ENCODE data around the gene UMODL1.
A peak's percentile ranks its signal among the peaks of the same experiment; 100 is the strongest.

The UMODL1 gene

GRCh38 chr21:42040411-42041180, 30.5 kb upstream of the UMODL1 start:
- DNase-seq = no peak

GRCh38 chr21:42041246-42041645, 29.9 kb upstream of the UMODL1 start:
- no peak for DNase-seq

- no peak for DNase-seq
Observed at GRCh38 chr21:42041711-42042110, 29.4 kb upstream of the UMODL1 start.

- DNase-seq = no peak
Observed at GRCh38 chr21:42042651-42043050, 28.5 kb upstream of the UMODL1 start.

DNA sequence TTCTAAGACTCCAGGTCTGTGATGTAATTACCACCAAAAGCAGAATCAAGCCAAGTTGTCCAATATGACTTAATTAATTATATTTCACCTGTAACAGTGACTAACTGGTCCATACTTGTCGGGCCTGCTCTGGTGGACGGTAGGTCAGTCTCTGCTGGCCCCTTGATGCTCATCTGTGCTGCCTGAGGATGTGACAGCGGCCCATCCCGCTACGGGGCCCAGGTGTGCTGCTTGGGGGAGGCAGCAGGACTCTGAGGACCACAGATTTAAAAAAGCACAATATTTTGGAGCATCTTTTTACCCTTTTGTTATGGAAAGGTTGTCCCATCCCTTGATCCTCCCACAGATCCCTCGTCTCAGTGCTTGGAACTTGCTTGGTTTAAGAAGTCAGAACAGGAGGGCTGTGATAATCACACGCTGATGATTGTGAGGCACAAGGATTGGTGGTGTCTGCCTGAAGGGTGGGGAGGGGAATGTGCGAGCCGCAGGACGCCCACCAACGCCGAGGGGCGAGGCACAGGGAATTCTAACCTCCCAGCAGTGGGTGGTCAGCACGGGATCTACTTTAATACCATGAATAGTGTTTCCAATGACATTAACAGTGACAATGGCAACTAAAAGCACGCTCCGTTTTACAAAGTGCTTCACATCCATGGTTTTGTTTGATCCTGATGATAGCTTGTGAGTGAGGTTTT, 27.8 kb upstream of the UMODL1 start:
- no peak for DNase-seq

- no peak for DNase-seq
Observed at GRCh38 chr21:42043961-42044360, 27.2 kb upstream of the UMODL1 start.

GRCh38 chr21:42044871-42045495, 26.1 kb upstream of the UMODL1 start:
- DNase-seq = no peak

- DNase-seq = no peak
Observed at GRCh38 chr21:42047821-42048613, 23.1 kb upstream of the UMODL1 start.

GRCh38 chr21:42048870-42049577, 22.1 kb upstream of the UMODL1 start:
- DNase-seq = no peak

DNA sequence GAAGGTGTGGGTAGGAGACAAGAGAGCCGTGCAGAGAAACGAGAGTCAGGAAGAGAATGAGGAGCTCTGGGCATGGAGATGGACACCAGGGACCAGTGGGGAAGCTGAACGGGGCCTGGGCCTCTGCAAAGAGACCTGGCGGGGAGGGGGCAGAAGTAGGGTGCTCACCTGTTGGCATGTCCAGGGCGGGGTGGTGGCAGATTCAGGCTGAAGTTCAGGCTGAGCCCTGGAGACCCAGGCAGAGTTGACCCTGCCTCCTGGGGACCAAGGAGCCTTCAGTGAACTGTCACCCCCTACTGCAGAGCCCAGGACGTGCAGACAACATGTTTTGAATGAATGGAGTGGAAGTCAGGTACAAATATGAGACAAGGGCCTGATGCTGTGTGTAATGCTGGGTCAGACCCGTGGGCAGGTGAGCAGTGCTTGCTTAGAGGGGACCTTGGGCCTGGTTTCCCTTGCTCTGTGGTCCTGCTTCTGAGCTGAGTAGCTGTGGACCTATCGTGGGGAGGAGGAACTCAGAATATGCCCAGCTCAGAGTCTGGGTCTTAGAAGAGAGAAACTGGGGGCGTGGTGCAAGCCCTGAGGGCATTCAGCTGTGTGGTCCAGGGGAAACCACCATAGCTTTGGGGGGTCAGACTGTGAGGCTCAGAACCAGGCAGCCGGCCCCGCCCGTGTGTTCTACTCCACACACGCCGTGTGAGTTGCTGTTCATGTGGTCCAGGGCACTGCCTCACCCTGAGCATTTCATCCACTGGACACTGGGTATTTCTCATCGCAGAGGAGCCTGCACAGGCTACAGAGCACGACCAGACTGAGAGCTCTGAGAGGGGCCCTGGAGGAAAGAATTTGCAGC, 21.3 kb upstream of the UMODL1 start:
- no peak for DNase-seq

DNA sequence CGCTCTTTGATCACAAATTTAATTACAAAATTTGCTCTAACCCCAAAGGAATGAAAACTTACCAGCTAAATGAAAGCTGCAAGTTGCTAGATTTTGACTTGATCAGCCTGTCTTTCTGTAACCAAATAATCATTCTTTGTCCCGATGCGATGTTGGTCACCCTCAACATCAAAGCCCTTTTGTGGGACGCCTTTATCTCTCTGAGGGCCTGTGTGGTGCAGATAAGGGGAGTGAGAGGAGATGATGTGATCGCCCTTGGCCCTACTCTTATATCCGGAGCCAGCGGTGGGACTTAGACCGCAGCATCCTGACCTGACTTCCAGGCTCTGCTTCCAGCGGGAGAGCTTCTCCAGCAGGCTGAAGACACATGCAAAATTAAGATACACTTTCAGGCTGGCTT, 19.3 kb upstream of the UMODL1 start:
- peak; percentile 92 for DNase-seq

GRCh38 chr21:42055425-42055824, 15.7 kb upstream of the UMODL1 start:
- DNase-seq = no peak

- DNase-seq = no peak
Observed at GRCh38 chr21:42056468-42056867, 14.6 kb upstream of the UMODL1 start.

- no peak for DNase-seq
Observed at GRCh38 chr21:42056996-42057689, 14.0 kb upstream of the UMODL1 start.

DNA sequence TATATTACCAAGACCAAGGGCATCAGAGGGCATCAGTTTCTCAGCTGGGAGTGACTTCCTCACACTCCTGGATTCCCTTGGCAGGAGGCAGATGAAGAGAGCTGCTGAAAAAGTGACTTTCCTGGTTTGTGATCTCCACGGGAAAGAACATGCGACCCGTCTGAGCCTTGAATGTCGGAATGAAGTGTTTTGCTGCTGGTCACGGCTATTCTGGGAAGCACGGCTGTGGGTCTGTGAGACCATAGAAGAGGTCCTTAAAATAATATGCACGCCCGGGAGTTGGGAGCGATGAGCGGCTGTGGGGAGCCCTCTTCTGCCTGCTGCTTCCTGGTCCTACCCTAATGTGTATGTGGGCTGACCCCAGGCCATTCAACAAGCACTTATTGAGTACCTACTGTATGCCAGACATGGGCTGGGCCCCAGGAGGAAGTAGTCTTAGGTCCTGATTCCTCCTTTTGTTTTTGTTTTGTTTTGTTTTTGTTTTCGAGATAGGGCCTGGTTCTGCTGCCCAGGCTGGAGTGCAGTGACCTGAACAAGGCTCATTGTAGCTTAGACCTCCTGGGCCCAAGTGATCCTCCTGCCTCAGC, 13.2 kb upstream of the UMODL1 start:
- DNase-seq = no peak

- no peak for DNase-seq
Observed at GRCh38 chr21:42058631-42059111, 12.4 kb upstream of the UMODL1 start.

DNA sequence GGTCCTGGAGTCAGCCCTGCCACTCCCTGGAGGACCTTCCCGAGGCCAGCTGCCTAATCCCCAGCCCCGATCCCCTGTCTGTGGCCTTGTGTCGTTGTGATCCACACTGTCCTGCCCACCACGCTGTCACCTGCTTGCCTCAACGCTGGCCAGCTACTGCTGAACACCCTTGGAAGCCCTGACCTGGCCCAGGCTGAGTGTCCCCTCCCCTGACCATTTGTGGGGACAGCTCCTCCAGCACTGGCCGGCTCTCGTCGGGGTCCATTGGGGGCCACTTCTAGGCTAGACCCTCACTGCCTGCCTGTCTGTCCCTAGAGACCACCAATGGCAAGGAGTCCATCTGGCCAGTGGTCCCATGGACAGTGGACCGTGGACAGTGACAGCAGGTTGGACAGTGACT, 12.0 kb upstream of the UMODL1 start:
- DNase-seq = no peak

DNA sequence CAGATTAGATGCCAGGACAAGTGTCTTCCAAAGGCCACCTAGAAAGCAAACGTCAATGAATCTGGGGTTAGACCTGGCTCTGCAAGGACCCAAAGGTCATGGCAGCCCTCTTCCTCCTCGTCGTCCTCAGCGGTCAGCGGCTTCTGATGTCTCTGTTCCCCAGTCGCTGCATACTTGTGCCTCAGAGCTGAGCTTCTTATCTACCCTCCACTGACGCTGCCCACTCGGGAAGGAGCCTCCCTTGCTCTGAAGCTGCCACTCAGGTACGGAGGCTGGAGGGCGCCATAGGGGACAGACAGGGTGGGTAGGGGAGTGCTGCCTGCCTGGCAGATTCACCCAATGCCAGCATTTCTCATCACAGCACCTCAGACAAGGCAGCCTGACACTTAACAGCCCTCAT, 11.4 kb upstream of the UMODL1 start:
- DNase-seq = no peak

DNA sequence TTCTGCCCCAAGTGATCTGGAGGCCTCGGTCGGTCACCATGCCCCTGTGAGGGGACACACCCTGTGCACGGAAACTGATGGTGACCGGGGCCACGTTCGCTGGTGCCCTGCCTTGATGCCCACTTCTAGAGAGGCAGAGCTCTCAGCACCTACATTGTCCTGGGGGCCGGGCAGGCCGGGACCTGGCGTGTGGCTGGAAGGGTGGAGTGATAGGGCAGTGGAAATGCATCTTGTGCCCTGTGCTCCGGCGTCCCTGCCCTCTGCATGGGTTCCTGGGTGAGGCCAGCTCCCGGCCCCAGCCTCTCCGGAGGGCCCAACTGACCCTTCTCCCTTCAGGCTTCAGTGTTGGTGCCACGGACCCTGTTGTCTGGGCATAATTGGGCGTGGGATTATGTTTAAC, 11.0 kb upstream of the UMODL1 start:
- no peak for DNase-seq

DNA sequence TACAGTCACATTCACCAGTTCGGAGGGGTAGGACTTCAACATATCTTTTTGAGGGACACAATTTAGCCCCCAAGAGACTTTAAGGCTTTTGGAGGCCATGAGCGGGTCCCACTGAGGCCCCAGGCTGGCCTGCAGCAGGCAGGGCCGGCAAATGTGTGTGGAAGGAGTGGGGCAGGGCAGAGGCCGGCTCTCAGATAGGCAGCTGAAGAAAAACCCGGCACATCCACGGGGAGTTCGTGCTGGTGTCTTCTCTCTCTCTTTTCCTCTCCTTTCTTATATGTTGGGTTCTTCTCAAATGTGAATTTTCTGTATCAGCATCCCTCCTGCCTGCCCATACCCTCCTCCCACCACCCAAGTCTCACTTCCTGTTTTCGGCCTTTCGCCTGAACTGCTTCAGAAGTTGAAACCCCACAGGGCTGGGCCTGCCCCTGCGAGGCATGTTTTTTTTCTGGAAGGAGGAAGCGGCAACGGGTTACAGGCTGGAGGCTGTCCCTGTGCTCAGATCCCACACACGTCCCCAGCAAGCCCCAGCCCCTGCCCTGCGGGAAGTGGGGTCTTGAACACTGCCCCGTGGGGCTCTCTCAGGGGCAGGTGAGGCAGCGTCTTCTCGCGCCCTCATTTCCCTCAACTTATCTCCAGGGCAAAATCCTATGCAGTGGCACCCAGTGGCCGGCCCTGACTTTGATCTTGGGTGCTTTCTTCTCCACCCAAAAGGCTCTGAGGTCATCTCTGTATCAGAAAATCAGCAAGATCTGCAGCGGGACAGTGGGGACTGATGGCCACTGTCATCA, 9.7 kb upstream of the UMODL1 start:
- peak; percentile 61 for DNase-seq

Measured in hematopoietic multipotent progenitor cell treated with erythropoietin and hydrocortisone succinate and interleukin-3 and kit ligand, for 6 days (in vitro differentiated cells).